DMS153 treated with DMSO at 0.1 percent for 48 hours (cell line): ENCODE results near the gene SPDYE2.
"Not testable (repeated sequence)": the region's sequence is repeated elsewhere in the genome, so short reads cannot be mapped to it uniquely, and the experiment has no call there.

Experiments used
- DNase-seq: peaks from one replicate; lab custom pipeline; 2025; ENCODE audit not compliant: unreplicated experiment; lab: John Stamatoyannopoulos, UW

SPDYE2 gene

DNA sequence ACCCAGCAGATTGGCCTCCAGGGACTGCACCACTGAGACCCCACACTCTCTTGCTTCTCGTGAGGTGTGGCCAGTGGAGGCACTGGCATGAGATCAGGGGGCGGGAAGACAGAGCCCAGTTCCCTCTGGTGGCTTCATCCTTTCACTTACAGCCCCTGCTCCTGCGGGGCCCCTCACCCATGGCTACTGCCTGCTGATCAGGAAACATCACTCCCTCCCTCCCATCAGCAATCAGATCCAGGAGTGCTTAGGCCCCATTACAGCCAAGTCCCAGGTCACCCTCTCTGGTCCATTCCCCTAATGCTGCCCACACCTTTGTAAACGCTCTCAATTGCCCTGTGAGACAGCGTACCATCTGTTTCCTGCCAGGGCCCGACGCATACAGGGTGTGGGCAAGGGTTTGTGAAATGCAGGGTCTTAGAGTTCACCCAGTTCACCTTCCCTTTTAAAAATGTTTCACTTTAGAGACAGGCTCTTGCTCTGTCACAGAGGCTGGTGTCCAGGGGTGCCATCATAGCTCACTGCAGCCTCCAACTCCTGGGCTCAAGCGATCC lies 15.9 kb upstream of the SPDYE2 start:
- not testable (repeated sequence) for DNase-seq

DNA sequence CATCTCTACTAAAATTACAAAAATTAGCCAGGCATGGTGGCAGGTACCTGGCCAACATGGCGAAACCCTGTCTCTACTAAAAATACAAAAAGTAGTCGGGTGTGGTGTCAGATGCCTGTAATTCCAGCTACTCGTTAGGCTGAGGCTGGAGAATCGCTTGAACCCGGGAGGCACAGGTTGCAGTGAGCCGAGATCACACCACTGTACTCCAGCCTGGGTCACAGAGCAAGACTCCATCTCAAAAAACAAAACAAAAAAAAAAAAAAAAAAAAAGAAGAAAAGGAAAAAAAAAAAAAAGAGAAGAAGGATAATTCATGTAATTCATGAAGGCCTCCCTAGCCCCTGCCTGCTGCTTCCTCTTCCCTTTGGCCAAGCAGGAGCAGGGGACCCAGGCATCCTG lies 10.4 kb upstream of the SPDYE2 start:
- not testable (repeated sequence) for DNase-seq

DNA sequence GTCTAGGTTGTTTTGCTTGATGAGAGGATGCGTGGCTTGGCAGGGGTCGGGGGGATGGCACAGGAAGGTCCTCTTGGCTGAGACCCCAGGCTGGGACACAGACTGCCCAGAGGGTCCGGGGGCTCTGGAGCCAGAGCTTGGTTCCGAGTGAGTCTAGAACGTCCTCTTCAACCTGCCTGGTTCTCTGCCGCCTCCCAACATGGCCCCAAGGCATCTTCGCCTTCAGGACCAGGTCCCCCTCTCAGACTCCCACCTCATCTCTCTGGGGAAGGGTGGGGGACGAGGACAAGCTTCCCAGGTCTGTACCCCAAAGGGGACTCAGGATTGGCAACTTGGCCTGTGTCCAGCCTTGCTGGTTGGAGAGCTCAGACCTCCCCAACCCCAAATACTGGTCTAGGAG lies 8.9 kb upstream of the SPDYE2 start:
- DNase-seq: not testable (repeated sequence)

DNA sequence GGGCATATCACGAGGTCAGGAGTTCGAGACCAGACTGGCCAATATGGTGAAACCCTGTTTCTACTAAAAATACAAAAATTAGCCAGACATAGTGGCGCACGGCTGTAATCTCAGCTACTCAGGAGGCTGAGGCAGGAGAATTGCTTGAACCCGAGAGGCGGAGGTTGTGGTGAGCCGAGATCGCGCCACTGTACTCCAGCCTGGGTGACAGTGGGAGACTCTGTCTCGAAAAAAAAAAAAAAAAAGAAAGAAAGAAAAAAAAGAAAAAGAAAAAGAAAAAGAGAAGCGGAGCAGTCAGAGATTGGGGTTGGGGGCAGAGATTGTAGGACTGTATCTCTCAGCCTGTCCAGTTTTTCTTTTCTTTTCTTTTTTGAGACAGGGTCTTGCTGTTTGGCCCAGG lies 8.3 kb upstream of the SPDYE2 start:
- not testable (repeated sequence) for DNase-seq

DNA sequence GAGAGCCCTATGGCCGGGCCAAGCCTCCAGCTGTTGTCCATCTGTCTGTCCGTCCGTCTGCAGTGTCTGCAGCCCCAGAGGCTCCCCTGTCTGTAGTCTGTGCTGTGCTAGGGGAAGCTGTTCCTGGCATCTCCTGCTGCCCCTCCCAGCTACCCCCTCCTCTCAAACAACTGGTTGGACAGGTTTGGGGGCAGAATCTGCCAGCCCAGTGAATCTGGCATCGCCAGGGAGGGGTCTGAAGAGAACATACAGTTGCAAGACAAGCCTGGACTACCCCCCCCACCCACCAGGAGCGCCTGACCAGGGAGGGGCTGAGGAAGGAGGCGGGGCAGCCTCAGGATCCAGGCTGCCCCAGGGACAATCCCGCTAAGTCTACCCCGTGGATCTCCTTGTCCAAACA lies 7.4 kb upstream of the SPDYE2 start, which contains the start of gene UPK3BL2:
UPK3BL2 (minus strand) TSS at position 101 of the 400 bp plus-strand sequence; CDS start at position 41, 60 bp downstream.
- DNase-seq: not testable (repeated sequence)

DNA sequence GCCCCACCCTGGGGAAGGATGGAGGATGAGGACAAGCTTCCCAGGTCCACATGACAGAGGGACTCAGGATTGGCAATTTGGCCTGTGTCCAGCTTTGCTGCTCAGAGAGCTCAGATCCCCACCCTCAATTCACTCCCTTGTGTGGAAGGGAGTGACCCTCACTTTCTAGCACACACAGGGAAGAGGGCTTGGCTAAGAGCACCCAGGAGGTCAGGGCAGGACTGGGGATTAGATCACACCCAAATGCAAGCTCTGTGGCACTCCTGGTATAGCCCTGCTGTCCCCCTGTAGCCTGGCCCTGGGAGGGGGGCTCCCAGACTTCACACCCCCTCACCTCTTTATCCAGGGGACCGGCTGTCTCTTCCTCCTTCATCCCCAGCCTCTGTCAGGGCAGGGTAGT lies 6.7 kb upstream of the SPDYE2 start:
- DNase-seq: not testable (repeated sequence)

DNA sequence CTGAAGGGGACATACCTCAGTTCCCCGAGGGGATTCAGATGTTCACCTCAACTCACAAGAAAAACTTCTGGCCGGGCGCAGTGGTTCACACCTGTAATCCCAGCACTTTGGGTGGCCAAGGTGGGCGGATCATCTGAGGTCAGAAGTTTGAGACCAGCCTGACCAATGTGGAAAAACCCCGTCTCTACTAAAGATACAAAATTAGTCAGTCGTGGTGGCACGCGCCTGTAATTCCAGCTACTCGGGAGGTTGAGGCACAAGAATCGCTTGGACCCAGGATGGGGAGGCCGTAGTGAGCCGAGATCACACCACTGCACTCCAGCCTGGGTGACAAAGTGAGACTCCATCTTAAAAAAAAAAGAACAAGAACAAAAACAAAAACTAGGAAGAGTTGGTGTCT lies 5.7 kb upstream of the SPDYE2 start:
- not testable (repeated sequence) for DNase-seq

DNA sequence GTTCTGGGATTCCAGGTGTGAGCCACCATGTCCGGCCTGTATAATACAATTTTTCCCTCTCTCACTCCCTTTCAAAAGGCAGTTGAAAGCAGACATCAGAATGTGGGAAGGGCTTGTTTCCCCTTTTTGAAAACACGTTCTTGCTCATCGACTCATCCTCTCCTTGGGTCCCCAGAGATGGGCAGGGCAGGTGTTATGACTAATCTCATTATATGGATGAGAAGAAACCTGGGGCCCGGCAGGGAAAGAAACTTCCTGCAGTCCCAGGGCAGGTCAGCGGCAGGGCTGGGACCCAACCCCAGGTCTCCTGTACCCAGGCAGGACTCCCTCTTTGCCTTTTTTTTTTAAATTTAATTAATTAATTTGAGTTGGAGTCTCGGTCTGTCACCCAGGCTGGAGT lies 4.7 kb upstream of the SPDYE2 start:
- DNase-seq: not testable (repeated sequence)

DNA sequence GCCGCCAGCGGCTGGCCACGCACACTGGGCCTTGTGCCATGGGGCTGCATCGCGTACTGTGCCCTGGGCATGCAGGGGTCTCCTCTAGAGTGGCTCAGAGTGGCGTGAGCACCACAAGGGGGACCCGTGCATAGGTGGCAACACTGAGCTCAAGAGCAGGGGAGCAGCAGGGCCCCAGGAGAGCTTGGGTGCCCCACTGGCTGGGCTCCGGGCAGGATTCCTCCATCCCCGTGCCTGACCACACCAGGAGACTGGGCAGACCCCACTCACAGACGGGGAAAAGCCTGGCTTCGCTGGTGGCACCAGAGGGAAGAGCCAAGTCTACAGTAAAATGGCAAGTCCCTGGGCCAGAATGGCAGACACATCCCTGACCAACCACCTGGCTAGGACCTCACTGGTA lies 17.6 kb downstream of the SPDYE2 start:
- not testable (repeated sequence) for DNase-seq

DNA sequence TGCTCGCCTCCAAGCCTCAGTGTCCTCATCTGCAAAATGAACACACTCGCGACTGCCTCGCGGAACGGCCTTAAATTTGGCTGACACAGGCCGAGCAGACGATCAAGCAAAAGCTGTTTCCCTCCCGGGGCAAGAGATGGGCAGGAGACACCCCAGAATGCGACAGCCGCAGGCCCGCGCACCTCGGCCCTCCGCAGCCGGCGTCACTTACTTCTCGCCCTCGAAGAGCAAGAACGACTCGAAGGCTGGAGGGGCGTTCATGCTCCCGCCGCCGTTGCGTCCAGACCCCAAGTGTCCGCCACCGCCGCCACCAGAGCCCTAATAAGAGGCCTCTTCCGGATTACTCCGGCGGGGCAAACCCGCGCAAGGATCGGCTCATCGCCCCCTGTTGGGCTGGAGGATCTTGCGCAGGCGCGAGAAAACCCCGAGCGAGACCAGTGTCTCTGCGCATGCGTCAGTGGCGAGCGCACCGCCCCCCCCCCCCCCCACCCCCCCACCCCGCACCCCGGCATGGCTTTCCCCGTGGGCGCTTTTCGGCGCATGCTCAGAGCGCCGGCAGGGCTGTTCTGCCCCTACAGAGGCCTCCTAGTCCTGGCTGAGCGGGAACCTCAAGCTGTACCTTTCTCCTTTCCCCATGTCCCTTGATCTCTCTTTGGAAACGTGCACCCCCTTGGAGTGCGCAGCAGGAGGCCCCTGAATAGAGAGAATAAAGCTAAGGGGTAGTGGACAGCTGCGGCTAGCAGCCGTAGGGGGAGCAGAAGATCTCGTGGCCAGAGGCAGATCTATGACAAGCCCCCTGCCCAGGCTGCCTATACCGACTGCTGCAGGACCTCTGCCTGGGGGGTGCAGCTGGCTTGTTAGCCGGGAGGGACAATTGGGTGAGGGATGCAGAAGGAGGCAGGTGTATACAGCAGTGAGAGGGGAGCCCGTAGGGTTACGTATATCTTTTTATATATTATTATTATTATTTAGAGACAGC lies 21.5 kb downstream of the SPDYE2 start, which contains the start of gene POLR2J3:
POLR2J3 (minus strand) TSS at position 323 of the 979 bp plus-strand sequence; CDS start at position 261, 62 bp downstream.
- DNase-seq: not testable (repeated sequence)

DNA sequence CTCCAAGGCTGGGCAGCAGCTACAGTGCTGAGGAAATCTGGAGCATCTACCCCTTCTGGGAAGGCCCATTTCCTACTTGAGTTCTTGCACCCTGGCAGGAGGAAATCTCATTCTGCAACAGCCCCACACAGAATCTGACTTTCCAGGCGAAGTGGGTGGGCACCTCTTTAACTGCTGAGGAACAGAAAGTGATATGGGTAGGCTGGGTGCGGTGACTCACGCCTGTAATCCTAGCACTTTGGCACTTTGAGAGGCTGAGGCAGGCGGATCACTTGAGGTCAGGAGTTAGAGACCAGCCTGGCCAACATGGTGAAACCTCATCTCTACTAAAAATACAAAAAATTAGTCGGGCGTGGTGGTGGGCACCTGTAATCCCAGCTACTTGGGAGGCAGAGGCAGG lies 23.6 kb downstream of the SPDYE2 start:
- DNase-seq: not testable (repeated sequence)

DNA sequence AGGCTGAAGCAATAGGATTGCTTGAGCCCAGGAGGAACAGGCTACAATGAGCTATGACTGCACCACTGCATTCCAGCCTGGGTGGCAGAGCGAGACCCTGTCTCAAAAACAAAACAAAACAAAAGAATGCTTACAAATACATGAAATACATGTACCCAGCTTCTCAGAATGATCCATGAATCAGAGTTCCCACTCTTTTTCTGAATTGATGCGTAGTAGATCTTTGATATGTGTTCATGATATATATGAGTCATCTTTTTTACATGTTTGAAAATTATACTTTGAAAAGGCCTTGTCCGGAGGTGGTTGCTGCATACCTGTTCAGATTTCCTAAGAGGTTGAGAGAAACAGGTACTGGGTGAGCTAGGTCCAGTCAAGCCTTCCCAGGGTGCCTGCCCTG lies 25.3 kb downstream of the SPDYE2 start:
- DNase-seq: not testable (repeated sequence)

DNA sequence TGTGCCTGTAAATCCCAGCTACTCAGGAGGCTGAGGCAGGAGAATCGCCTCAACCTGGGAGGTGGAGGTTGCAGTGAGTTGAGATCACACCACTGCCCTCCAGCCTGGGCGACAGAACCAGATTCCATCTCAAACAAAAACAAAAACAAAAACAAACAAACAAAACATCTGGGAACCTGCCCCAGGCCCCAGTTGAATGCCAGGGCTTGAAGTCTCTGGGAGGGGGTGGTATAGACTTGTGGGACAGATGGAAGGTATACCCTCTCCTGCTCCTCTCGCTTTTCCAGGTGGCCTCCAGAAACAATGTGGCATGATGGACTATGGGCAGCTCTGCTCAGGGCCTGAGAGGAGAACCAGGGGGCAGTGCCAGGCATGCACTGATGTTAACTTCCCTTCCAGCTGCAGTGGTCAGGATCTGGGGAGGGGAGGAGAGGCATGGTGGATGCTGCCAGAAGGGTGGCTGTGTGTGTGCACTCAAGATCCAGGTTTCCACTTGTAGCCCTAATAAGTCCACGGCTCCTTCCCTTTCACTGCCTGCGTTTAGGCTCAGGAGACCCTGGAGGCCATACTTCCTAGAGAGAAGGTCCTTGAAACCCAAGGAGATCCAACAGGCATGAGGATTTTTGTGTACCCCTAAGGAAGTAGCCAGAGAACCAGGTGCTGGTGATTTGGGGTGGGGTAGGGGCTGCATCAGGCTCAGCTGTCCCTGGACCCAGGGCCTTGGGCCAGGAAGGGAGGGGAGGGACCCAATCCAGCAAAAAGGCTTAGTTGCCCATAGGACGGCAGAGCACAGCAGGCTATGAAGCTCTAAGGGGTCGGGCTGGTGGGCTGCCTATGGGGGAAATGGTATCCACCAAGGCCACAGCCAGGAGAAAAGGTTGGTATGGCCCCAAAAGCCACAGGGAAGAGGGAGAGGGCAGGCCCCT lies 26.6 kb downstream of the SPDYE2 start:
- not testable (repeated sequence) for DNase-seq

DNA sequence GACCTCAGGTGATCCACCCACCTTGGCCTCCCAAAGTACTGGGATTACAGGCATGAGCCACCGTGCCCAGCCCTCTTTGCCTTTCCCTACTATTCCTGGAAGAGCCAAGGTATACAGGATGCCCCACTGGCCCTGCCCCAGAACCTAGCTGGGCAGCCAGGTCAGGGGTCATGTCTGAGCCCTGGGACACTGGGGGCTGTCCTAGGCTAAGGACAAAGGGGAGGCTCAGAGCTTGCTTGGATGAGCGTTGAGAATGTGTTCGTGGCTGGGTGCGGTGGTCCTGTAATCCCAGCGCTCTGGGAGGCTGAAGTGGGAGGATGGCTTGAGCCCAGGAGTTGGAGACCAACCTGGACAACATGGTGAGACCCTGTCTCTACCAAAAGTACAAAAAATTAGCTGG lies 27.5 kb downstream of the SPDYE2 start:
- DNase-seq: not testable (repeated sequence)

DNA sequence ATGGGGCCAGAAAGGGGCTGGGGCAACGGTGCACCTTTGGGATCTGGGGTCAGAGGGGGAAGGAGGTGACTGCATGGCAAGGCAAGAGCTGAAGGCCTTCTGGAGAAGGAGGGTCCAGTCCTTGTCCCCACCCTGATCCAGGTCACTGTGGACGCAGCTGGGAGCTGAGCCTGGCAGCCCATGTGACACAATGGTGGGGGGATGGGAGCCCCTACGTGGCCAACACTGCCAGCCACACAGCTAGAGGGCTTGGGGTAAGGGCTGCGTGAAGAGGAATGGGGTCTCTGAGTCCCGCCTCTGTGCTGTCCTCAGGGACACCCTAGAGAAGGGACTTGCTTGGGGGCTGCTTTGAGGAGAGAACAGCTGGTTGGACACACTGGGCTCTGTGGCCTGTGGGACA lies 30.7 kb downstream of the SPDYE2 start:
- not testable (repeated sequence) for DNase-seq

DNA sequence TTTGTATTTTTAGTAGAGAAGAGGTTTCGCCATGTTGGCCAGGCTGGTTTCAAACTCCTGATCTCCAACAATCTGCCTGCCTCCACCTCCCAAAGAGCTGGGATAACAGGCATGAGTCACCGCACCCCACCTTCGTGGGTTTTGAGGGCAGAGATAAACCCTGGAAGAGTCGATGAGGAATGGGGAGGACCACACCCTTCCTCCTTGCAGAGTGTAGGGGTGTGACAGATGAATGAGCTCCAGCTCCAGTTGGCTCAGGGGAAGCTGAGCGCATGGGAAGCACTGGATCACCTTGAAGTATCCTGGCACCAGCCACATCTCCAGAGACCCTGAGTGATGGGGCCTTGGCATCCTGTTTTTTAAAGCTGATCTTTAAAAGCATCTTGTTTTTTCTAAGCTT lies 32.5 kb downstream of the SPDYE2 start:
- DNase-seq: not testable (repeated sequence)

DNA sequence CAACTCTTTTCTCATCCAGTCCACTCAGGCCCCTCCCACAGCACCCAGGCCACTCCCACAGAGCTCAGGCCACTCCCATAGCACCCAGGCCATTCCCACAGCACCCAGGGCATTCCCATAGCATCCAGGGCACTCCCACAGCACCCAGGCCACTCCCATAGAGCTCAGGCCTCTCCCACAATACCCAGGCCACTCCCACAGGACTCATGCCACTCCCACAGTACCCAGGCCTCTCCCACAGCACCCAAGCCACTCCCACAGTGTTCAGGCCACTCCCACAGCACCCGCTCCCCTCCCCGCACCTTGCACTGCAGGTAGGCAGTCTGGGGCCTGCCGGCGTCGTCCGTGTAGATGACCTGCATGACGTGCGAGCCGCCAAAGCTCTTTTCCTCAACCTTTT lies 38.8 kb downstream of the SPDYE2 start:
- not testable (repeated sequence) for DNase-seq

DNA sequence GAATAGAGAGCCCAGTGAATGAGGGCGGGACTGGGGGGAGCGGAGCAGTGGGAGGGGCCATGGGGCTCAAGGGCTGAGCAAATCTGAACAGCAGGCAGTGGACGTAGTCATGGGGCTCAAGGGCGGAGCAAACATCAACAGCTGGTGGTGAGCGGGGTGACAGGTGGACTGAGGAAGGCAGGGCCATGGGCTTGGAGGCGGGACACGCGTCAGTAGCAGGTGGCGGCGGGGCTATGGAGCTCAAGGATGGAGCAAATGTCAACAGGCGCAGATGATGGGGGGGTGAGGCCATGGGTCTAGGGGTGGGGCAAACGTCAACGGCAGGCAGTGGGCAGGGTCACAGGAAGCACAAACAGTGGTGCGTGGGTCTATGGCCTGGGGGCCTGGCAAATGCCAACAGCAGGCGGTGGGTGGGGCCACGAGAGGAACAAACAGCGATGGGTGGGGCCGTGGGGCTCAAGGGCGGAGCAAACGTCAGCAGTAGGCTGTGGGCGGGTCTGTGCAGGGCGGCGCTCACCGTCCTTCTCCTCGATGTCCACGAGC lies 41.5 kb downstream of the SPDYE2 start:
- not testable (repeated sequence) for DNase-seq

DNA sequence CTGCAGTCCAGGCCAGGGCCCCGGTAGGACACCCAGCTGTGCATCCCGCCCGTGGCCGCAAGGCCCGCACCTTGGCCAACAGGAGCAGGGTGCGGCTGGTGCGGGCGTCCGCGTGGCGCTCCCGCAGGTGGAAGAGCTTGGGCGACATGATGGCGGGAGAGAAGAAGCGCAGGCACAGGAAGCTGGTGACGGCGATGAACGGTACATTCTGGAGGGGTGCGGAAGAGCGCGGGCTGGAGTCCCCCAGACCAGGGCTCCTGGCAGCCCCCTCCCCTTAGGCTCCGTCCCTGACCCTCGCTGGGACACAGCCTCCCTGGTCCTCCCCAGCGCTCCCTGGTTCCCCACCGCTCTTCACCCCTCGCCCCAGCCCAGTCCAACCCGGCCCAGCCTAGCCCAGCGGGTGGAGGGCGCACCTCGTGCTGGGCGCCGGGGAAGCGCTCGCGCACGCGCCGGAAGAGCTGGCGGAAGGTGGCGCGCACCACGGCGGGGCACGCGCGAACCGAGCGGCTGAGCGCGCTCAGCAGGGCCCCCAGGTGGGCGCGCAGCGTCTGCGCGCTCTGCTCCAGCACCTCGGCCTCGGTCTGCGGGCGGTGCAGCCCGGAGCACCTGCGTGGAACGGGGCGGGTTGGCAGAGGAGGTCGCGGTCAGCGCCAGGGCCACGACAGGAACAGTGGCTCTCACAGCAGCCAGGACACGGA lies 42.8 kb downstream of the SPDYE2 start:
- DNase-seq: not testable (repeated sequence)

DNA sequence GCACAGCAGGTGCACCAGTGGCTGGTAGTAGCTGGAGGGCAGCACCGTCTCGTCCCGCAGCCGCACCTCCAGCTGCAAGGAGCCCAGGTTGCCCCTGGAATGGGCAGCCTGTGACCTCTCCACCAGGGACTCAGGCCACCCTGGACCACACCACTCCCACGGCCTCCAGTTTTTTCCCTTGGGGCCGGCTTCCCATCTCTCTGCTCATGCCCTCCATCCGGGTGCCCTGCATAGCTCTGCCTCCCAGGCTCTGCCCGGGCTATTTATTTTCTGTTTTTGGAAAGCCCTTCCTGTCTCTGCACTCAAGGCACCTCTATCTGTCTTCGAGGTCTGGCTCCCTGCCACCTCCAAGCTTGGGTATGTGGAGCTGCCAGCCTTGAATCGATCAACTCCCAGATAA lies 45.0 kb downstream of the SPDYE2 start:
- not testable (repeated sequence) for DNase-seq
